HCT116 (cell line): ENCODE measurements around the gene ZNF823. TPM values are rescaled to one million over a fixed set of nuclear protein-coding genes. Genes with fewer than 3 reads are reported as not detected.

Experiments used
- ATAC-seq: fragments of 200-7000 bp; cut with Tn5 transposase; 2 replicates; pipeline ENCODE4 v1.9.1; 2020; ENCODE audit warnings: mild to moderate bottlenecking, moderate library complexity
- BruUV-seq: library from RNA; stranded (reverse); fragments of 400-500 nt; replicated peaks from 2 replicates; lab custom pipeline; 2021; lab: Mats Ljungman, UMichigan
- CTCF ChIA-PET: fragments of 300-600 bp; sonication (Branson Sonifier 250); formaldehyde crosslinking; loops from one replicate; lab custom pipeline; 2021; ENCODE audit warnings: antibody characterized with exemption; lab: Charles Lee
- POLR2A ChIA-PET: fragments of 300-600, 350-600 bp; sonication (Branson Sonifier 250); formaldehyde crosslinking; loops from one replicate; lab custom pipeline; 2021; ENCODE audit warnings: antibody characterized with exemption; lab: Charles Lee
- RAD21 ChIA-PET, 2 experiments: fragments of 300-600 bp; sonication (Branson Sonifier 250); formaldehyde crosslinking; loops; one replicate each; lab custom pipeline; 2023; ENCODE audit warnings: low total read pairs in 2 of 2; ENCODE audit not compliant: uncharacterized antibody in 2 of 2, unreplicated experiment in 2 of 2, low non-redundant PET in 1 of 2; lab: Charles Lee
- DNase-seq: peaks from one replicate; pipeline ENCODE4 v3.0.0-alpha.2; 2010; ENCODE audit warnings: low read depth, low spot score
- H2AFZ ChIP-seq: fragments of 200-600 bp; shearing (Covaris generic), sonication (generic); 2 replicates; pipeline ENCODE4 v1.6.1; 2017; ENCODE audit warnings: low read depth, mixed run types, mixed read lengths, antibody characterized with exemption, low read length; ENCODE audit not compliant: poor library complexity, severe bottlenecking
- H3K27ac ChIP-seq: 2 replicates; pipeline ENCODE4 v1.5.1; 2012; ENCODE audit warnings: low read depth, low read length
- H3K27me3 ChIP-seq: fragments of 200-600 bp; sonication (generic); 2 replicates; pipeline ENCODE4 v1.6.1; 2016; ENCODE audit warnings: mixed run types, low read length, mixed read lengths; ENCODE audit not compliant: insufficient read depth
- H3K36me3 ChIP-seq, 2 experiments: fragments of 200-500 bp in 1 of 2; fragments of 200-600 bp in 1 of 2; sonication (Bioruptor generic) in 1 of 2; sonication (generic) in 1 of 2; 2 replicates each; pipeline versions ENCODE4 v1.5.1 to v1.6.1; 2014 to 2016; ENCODE audit warnings: low read length in 2 of 2, inconsistent platforms in 1 of 2, mixed read lengths in 1 of 2, mixed run types in 1 of 2; ENCODE audit not compliant: insufficient read depth in 2 of 2, control insufficient read depth in 1 of 2
- H3K4me1 ChIP-seq, 2 experiments: fragments of 200-600 bp in 1 of 2; sonication (generic) in 1 of 2; 2 replicates each; pipeline versions ENCODE4 v1.5.1 to v1.6.1; 2012 to 2017; ENCODE audit warnings: low read length in 2 of 2, inconsistent platforms in 1 of 2, mild to moderate bottlenecking in 1 of 2, mixed read lengths in 1 of 2, mixed run types in 1 of 2, moderate library complexity in 1 of 2; ENCODE audit not compliant: insufficient read depth in 2 of 2, control insufficient read depth in 1 of 2
- H3K4me2 ChIP-seq: fragments of 200-600 bp; sonication (generic); 2 replicates; pipeline ENCODE4 v1.6.1; 2017; ENCODE audit warnings: mixed run types, low read length, mixed read lengths
- H3K4me3 ChIP-seq, 2 experiments: fragments of 200-600 bp in 1 of 2; sonication (generic) in 1 of 2; replicated peaks in 1 of 2; 2 replicates each; pipeline ENCODE4 v1.5.1; 2011 to 2016; ENCODE audit warnings: low read length in 2 of 2, control low read depth in 1 of 2, low read depth in 1 of 2, mild to moderate bottlenecking in 1 of 2, mixed read lengths in 1 of 2, mixed run types in 1 of 2
- H3K79me2 ChIP-seq: fragments of 200-600 bp; sonication (generic); 2 replicates; pipeline ENCODE4 v1.6.1; 2017; ENCODE audit warnings: mild to moderate bottlenecking, mixed run types, low read length, moderate library complexity, mixed read lengths; ENCODE audit not compliant: insufficient read depth
- H3K9ac ChIP-seq: fragments of 200-600 bp; sonication (generic); 2 replicates; pipeline ENCODE4 v1.6.1; 2016; ENCODE audit warnings: low read length, mixed read lengths
- H3K9me2 ChIP-seq: fragments of 200-600 bp; sonication (generic), shearing (Covaris generic); 2 replicates; pipeline ENCODE4 v1.6.1; 2017; ENCODE audit warnings: mixed run types, mild to moderate bottlenecking, moderate library complexity; ENCODE audit not compliant: insufficient read depth
- H3K9me3 ChIP-seq, 2 experiments: fragments of 200-500 bp in 1 of 2; fragments of 200-600 bp in 1 of 2; sonication (Bioruptor generic) in 1 of 2; sonication (generic) in 1 of 2; 2 replicates each; pipeline ENCODE4 v1.6.1; 2014 to 2017; ENCODE audit warnings: low read length in 2 of 2, mixed read lengths in 2 of 2, inconsistent platforms in 1 of 2, low read depth in 1 of 2, mild to moderate bottlenecking in 1 of 2, mixed run types in 1 of 2, moderate library complexity in 1 of 2; ENCODE audit not compliant: control insufficient read depth in 1 of 2, insufficient read depth in 1 of 2
- H4K20me1 ChIP-seq: fragments of 200-600 bp; sonication (generic), shearing (Covaris generic); 2 replicates; pipeline ENCODE4 v1.6.1; 2017; ENCODE audit warnings: mixed run types, mild to moderate bottlenecking, moderate library complexity; ENCODE audit not compliant: insufficient read depth
- CBX3 ChIP-seq: IDR thresholded peaks from 2 replicates; pipeline ENCODE4 v1.6.1; 2012; ENCODE audit warnings: low read depth
- CEBPB ChIP-seq: IDR thresholded peaks from 2 replicates; pipeline ENCODE4 v1.6.1; 2012; ENCODE audit warnings: low read depth
- EZH2phosphoT487 ChIP-seq: fragments of 200-600 bp; IDR thresholded peaks from 2 replicates; pipeline ENCODE4 v1.6.1; 2018; ENCODE audit warnings: antibody characterized with exemption, borderline replicate concordance
- FOSL1 ChIP-seq: IDR thresholded peaks from 2 replicates; pipeline ENCODE4 v1.6.1; 2012; ENCODE audit warnings: low read depth
- JUND ChIP-seq: IDR thresholded peaks from 2 replicates; pipeline ENCODE4 v1.6.1; 2012
- MAX ChIP-seq: IDR thresholded peaks from 2 replicates; pipeline ENCODE4 v1.6.1; 2012
- POLR2A ChIP-seq: IDR thresholded peaks from 2 replicates; pipeline ENCODE4 v1.7.0; 2011; ENCODE audit warnings: borderline replicate concordance; ENCODE audit not compliant: insufficient read depth, insufficient read length; ENCODE audit errors: extremely low read depth
- SIN3A ChIP-seq: IDR thresholded peaks from 2 replicates; pipeline ENCODE4 v1.6.1; 2012; ENCODE audit warnings: low read depth
- SRF ChIP-seq: IDR thresholded peaks from 2 replicates; pipeline ENCODE4 v1.6.1; 2012; ENCODE audit warnings: low read depth
- TCF7L2 ChIP-seq: IDR thresholded peaks from 2 replicates; pipeline ENCODE4 v1.7.0; 2011; ENCODE audit warnings: borderline replicate concordance, inconsistent platforms; ENCODE audit not compliant: insufficient read depth, insufficient read length; ENCODE audit errors: extremely low read depth
- ZBTB33 ChIP-seq: IDR thresholded peaks from 2 replicates; pipeline ENCODE4 v1.6.1; 2011; ENCODE audit warnings: mild to moderate bottlenecking, low read length, moderate library complexity; ENCODE audit not compliant: insufficient replicate concordance; ENCODE audit errors: extremely low read depth
- ZFX ChIP-seq: fragments of 450-650 bp; IDR thresholded peaks from 2 replicates; pipeline ENCODE4 v1.6.1; 2017
- ZNF274 ChIP-seq: fragments of 200-500 bp; sonication (Bioruptor generic); IDR thresholded peaks from 2 replicates; pipeline ENCODE4 v1.6.1; 2014; ENCODE audit warnings: mild to moderate bottlenecking, low read depth, low read length, inconsistent platforms
- intact Hi-C: fragments of 100-400 bp; cut with micrococcal nuclease; formaldehyde crosslinking; loops from 2 replicates; pipeline ENCODE4 v1.10.0; 2022
- total RNA-seq: library from RNA; stranded (reverse); gene quantifications from one replicate; pipeline ENCODE4 v1.2.1, GENCODE V29; 2021; ENCODE audit not compliant: unreplicated experiment

The ZNF823 gene
- total RNA-seq, 1 experiment from 2014 or later: 4.7 TPM

GRCh38 chr19:11721681-11722080 lies 17.1 kb downstream of the ZNF823 start:
- H3K9me3 ChIP-seq: peaks cover 42 to 44% of the 10 kb centered on the region in 2 experiments; a peak in 3 of 4 replicates
- H2AFZ ChIP-seq: no peak overlapping the region
- no peak overlapping the region for H3K4me2 ChIP-seq
- no peak overlapping the region for H3K27ac ChIP-seq
- POLR2A ChIA-PET: no interaction called here
- no peaks in the 10 kb centered on the region; the same call in 1 of the 2 replicates for H3K79me2 ChIP-seq
- H3K9me2 ChIP-seq: no peaks in the 10 kb centered on the region
- CTCF ChIA-PET: no interaction called here
- H4K20me1 ChIP-seq: no peaks in the 10 kb centered on the region
- H3K36me3 ChIP-seq: peaks cover 11 to 39% of the 10 kb centered on the region in 2 experiments
- RAD21 ChIA-PET: no interaction called here
- intact Hi-C loops: no loop called here
- no peaks in the 10 kb centered on the region for H3K4me1 ChIP-seq
- BruUV-seq: no TSS peak
- TF ChIP-seq CEBPB (no peak), CBX3 (no peak), ZNF274 (no peak), EZH2phosphoT487 (no peak), FOSL1 (no peak), ZBTB33 (no peak), MAX (no peak), SIN3A (no peak), POLR2A (no peak)
- TF ChIP-seq, all 23 proteins: peak for 0
- DNase-seq (no peak), ATAC-seq (no peak)
- H3K4me3 ChIP-seq: no peak overlapping the region
- no peaks in the 10 kb centered on the region for H3K27me3 ChIP-seq
- no peak overlapping the region for H3K9ac ChIP-seq

- CTCF ChIA-PET: no interaction called here
- no peaks in the 10 kb centered on the region for H3K79me2 ChIP-seq
- ATAC-seq (no peak), DNase-seq (no peak)
- no peaks in the 10 kb centered on the region for H3K4me1 ChIP-seq
- no peaks in the 10 kb centered on the region for H4K20me1 ChIP-seq
- no peak overlapping the region for H3K4me2 ChIP-seq
- RAD21 ChIA-PET: no interaction called here
- H3K9me3 ChIP-seq: no peaks in the 10 kb centered on the region
- no peaks in the 10 kb centered on the region for H3K36me3 ChIP-seq
- intact Hi-C loops: no loop called here
- 0 out of 2 replicates have a peak, but pooled peaks cover 2% of the 10 kb centered on the region for H3K9me2 ChIP-seq
- H3K4me3 ChIP-seq: no peak overlapping the region
- H3K27ac ChIP-seq: no peak overlapping the region
- H3K27me3 ChIP-seq: no peaks in the 10 kb centered on the region
- no TSS peak for BruUV-seq
- no peak overlapping the region for H3K9ac ChIP-seq
- no peak overlapping the region for H2AFZ ChIP-seq
- POLR2A ChIA-PET: no interaction called here
- TF ChIP-seq TCF7L2 (no peak), JUND (no peak), SRF (no peak), ZFX (no peak), SIN3A (no peak), ZBTB33 (no peak), MAX (no peak), FOSL1 (no peak), POLR2A (no peak)
Measured at GRCh38 chr19:11710313-11710712, 28.4 kb downstream of the ZNF823 start.
